ENCODE data around the gene TMEM59L. TPM values are rescaled to one million over a fixed set of nuclear protein-coding genes. Genes with fewer than 3 reads are reported as not detected.

TMEM59L gene
- total and polyA plus RNA-seq, 2 donors from 2014 or later, result 1.5 to 5.9 TPM

DNA sequence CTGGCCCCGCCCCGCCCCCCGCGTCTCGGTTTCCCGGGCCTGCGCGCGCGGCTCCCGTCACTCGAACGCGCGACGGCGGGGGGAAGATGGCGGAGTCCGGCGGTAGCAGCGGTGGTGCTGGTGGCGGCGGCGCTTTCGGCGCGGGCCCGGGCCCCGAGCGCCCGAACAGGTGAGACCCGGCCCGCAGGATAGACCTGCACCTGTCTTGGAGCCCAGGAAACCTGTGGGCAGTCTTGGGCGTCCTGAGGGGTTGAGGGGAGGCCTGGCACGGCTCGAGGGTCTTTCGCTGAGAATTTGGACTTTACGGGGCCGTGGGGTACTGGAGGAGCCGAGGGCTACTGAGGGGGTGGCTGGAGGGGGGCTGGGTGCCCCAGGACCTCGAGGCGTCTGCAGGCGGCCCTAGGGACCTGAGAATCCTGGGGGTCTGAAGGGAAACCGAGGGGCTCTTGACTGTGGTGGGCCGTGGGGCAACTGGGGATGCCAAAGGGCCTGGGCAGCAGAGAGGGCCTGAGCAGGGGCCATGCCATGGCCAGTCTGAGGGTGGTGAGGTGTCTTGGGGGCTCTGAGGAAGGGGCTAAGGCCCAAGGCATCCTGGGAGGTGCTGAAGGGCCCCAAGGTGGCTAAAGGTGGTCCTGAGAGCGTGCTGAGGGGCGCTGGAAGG, 24.4 kb downstream of the TMEM59L start, which contains the start of gene KLHL26:
Gene KLHL26, plus strand, starts transcription at position 60 of the 661 bp plus-strand sequence. Its CDS starts 27 bp downstream, at position 87.
- FAIRE-seq (no peak), DNase-seq (peak in 1 of 5 donors; percentile 79)
- no peaks in the 10 kb centered on the region for H3K27me3 ChIP-seq (ENCODE audit: control insufficient read depth, insufficient read depth, low read length)
- H3K9me3 ChIP-seq (ENCODE audit: control insufficient read depth in 2 of 3, insufficient read depth in 1 of 3, low read length in 3 of 3), result no peaks in the 10 kb centered on the region
- no peaks in the 10 kb centered on the region for H3K36me3 ChIP-seq (ENCODE audit: control insufficient read depth in 2 of 3, insufficient read depth in 3 of 3, low read length in 3 of 3)
- TF ChIP-seq, protein P1, sequence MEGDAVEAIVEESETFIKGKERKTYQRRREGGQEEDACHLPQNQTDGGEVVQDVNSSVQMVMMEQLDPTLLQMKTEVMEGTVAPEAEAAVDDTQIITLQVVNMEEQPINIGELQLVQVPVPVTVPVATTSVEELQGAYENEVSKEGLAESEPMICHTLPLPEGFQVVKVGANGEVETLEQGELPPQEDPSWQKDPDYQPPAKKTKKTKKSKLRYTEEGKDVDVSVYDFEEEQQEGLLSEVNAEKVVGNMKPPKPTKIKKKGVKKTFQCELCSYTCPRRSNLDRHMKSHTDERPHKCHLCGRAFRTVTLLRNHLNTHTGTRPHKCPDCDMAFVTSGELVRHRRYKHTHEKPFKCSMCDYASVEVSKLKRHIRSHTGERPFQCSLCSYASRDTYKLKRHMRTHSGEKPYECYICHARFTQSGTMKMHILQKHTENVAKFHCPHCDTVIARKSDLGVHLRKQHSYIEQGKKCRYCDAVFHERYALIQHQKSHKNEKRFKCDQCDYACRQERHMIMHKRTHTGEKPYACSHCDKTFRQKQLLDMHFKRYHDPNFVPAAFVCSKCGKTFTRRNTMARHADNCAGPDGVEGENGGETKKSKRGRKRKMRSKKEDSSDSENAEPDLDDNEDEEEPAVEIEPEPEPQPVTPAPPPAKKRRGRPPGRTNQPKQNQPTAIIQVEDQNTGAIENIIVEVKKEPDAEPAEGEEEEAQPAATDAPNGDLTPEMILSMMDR (IDR thresholded peaks at IDR 0.05; ENCODE audit: borderline replicate concordance, extremely low read depth, insufficient read depth), result no peak
- peak within 1 kb of the TSS; percentile 55 to 87 (median 75) for H3K9ac ChIP-seq (ENCODE audit: low read length in 3 of 3)
- peak within 1 kb of the TSS; percentile 74 to 91 for H3K27ac ChIP-seq (ENCODE audit: low read depth in 2 of 2, low read length in 2 of 2)
- intact Hi-C loops (cut with DNase I), result no loop called here
- peak within 1 kb of the TSS; percentile 61 to 75 (median 73) for H3K4me3 ChIP-seq (ENCODE audit: low read length in 3 of 3)
- peaks cover 0 to 7% (median 0%) of the 10 kb centered on the region in 3 donors for H3K4me1 ChIP-seq (ENCODE audit: control insufficient read depth in 2 of 3, insufficient read depth in 2 of 3, low read depth in 1 of 3, low read length in 3 of 3)

GRCh38 chr19:18637673-18638630, 25.3 kb downstream of the TMEM59L start:
- Histone ChIP-seq H3K27me3 (ENCODE audit: control insufficient read depth, insufficient read depth, low read length) (no peaks in the 10 kb centered on the region), H3K4me3 (ENCODE audit: low read length in 3 of 3) (peak overlapping the region in 2 of 3 donors; percentile 73 to 75), H3K9me3 (ENCODE audit: control insufficient read depth in 2 of 3, insufficient read depth in 1 of 3, low read length in 3 of 3) (no peaks in the 10 kb centered on the region), H3K4me1 (ENCODE audit: control insufficient read depth in 2 of 3, insufficient read depth in 2 of 3, low read depth in 1 of 3, low read length in 3 of 3) (peaks cover 0 to 7% (median 0%) of the 10 kb centered on the region in 3 donors), H3K27ac (ENCODE audit: low read depth in 2 of 2, low read length in 2 of 2) (peak overlapping the region; percentile 74 to 91), H3K9ac (ENCODE audit: low read length in 3 of 3) (peak overlapping the region in 1 of 3 donors; percentile 75), H3K36me3 (ENCODE audit: control insufficient read depth in 2 of 3, insufficient read depth in 3 of 3, low read length in 3 of 3) (no peaks in the 10 kb centered on the region)
- intact Hi-C loops (cut with DNase I), result no loop called here
- TF ChIP-seq, protein P1 (IDR thresholded peaks at IDR 0.05; ENCODE audit: borderline replicate concordance, extremely low read depth, insufficient read depth), result no peak
- DNase-seq (peak in 2 of 5 donors; percentile 39 to 69), FAIRE-seq (no peak)

DNA sequence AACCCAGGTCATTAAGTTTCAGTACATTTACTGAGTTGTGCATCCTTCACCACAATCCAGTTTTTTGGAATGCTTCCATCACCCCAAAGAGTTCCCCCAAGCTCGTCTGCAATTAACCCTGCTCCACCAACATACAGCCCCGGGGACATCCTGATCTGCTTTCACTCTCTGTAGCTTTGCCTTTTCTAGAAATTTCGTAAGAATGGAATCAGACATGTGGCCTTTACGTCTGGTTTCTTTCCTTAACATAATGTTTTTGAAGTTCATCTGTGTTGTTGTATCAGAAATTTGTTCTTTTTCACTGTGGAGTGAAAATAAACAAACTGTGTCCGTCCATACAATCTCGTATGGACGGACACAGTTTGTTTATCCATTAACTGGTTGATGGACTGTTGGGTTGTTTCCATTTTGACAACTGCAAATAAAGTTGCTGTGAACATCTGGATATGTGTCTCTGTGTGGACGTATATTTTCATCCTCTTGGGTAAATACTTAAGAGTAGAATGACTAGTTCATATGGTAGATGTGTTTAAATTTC, 27.1 kb downstream of the TMEM59L start:
- H3K4me3 ChIP-seq (ENCODE audit: low read length in 3 of 3), result no peak overlapping the region
- H3K4me1 ChIP-seq (ENCODE audit: control insufficient read depth in 2 of 3, insufficient read depth in 2 of 3, low read depth in 1 of 3, low read length in 3 of 3), result peaks cover 0 to 9% (median 7%) of the 10 kb centered on the region in 3 donors
- H3K9ac ChIP-seq (ENCODE audit: low read length in 3 of 3), result no peak overlapping the region
- H3K27me3 ChIP-seq (ENCODE audit: control insufficient read depth, insufficient read depth, low read length), result no peaks in the 10 kb centered on the region
- no peaks in the 10 kb centered on the region for H3K9me3 ChIP-seq (ENCODE audit: control insufficient read depth in 2 of 3, insufficient read depth in 1 of 3, low read length in 3 of 3)
- intact Hi-C loops (cut with DNase I), result no loop called here
- TF ChIP-seq, protein P1 (IDR thresholded peaks at IDR 0.05; ENCODE audit: borderline replicate concordance, extremely low read depth, insufficient read depth), result no peak
- H3K36me3 ChIP-seq (ENCODE audit: control insufficient read depth in 2 of 3, insufficient read depth in 3 of 3, low read length in 3 of 3), result no peaks in the 10 kb centered on the region
- FAIRE-seq, result no peak
- no peak for DNase-seq
- H3K27ac ChIP-seq (ENCODE audit: low read depth in 2 of 2, low read length in 2 of 2), result no peak overlapping the region

Data from kidney (tissue), 14 donors.